ENCODE measurements around the gene MTMR3.

GRCh38 chr22:30005213-30005857 lies 122.4 kb downstream of the MTMR3 start:
- no peak for TF ChIP-seq REST (IDR thresholded peaks at IDR 0.05; ENCODE audit: insufficient read depth in 1 of 2, low read depth in 2 of 2, low read length in 2 of 2)
- no peak for TF ChIP-seq POLR2AphosphoS5 (IDR thresholded peaks at IDR 0.05; ENCODE audit: low read depth, low read length)
- no peak for TF ChIP-seq TAF1 (IDR thresholded peaks at IDR 0.05; ENCODE audit: borderline replicate concordance, insufficient read depth, low read length)
- no peak for TF ChIP-seq SIN3A (IDR thresholded peaks at IDR 0.05; ENCODE audit: borderline replicate concordance, insufficient read depth, low read length)

All from PFSK-1 (cell line).